ENCODE measurements around the gene TNRC6C.

The TNRC6C gene

GRCh38 chr17:78147315-78147998 lies 189.0 kb downstream of the TNRC6C start:
- in situ Hi-C loops (cut with MboI; ENCODE audit: low sequenced_read_pairs) = no loop called here

DNA sequence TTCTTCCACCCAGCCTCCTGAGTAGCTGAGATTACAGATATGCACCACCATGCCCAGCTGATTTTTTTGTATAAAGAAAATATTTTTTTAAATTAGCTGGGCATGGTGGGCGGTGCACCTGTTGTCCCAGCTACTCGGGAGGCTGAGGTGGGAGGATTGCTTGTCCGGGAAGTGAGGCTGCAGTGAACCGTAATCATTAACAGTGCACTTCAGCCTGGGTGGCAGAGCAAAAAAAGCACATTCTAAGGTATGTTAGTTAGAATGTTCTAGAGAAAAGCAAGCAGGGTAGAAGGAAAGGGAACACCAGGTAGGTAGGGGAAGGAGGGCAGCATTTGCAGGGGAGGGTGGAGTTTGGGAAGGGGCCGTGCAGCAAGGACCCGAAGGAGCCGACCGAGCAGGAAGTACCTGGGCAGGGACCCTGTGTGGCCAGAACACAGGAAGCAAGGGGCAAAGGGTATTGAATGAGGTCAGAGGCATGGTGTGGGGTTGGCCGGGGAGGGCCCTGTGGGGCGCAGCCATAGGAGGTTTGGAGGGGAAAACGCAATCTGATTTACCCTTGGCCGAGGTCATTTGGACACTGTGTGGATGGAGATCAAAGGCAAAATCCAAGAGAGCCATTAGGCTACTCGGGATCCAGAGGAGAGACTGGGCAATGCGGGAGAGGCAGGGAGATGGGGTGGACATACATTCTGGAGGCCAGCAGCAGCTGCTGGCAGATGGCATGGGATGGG lies 189.9 kb downstream of the TNRC6C start:
- in situ Hi-C loops (cut with MboI; ENCODE audit: low sequenced_read_pairs) = no loop called here

GRCh38 chr17:78151514-78152008 lies 193.1 kb downstream of the TNRC6C start:
- in situ Hi-C loops (cut with MboI; ENCODE audit: low sequenced_read_pairs) = no loop called here

GRCh38 chr17:78154903-78155811 lies 196.7 kb downstream of the TNRC6C start:
- in situ Hi-C loops (cut with MboI; ENCODE audit: low sequenced_read_pairs) = no loop called here

Data from hTERT RPE-1 (cell line).